Raji (cell line): Measurements from ENCODE around the gene LRRC61.

Source experiments
- POLR2A ChIP-seq: IDR thresholded peaks from 2 replicates; pipeline ENCODE4 v1.6.1; 2011; ENCODE audit warnings: low read depth, low read length, control low read depth; ENCODE audit not compliant: insufficient read depth

Gene LRRC61

DNA sequence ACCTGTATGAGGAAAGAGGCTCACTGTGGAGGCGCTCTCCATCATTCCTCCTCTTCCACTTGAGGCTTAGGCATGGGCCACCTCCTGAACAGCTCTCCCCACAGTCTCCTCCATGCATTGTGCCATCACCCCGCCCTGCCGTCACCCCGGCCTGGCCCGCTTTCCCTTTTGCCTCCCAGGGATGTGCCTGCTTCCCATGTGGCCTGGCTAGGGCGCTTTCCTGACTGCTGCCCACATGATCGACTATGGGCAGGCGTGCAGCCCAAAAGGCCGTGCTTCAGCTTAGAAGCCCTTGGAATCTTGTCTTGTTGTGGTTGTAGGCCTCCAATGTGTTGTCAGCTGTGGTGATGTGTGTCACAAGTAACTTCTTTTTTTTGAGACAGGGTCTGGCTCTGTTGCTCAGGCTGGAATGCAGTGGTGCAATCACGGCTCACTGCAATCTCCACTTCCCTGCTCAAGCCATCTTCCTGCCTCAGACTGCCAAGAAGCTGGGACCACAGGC, 2.0 kb downstream of the LRRC61 start:
- no peak for TF ChIP-seq POLR2A

DNA sequence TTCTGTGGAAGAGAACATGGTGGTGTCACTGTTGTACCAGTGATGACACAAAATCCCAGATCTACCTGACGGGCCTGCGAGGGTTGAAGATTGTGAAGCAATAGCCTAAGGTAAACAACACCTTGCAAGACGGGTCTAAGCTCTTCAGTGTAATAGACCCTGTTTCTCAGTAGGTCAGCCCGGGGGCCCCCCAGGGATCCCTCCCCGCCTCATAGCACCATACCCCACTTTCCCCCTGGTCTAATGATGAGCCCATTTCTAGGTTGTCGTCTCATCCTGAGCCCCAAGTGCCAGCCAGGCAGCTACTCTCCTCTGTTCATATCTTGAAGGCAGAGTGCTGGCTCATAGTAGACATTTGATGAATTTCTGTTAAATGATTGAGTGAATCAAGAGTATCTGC, 2.7 kb downstream of the LRRC61 start:
- TF ChIP-seq POLR2A = no peak

DNA sequence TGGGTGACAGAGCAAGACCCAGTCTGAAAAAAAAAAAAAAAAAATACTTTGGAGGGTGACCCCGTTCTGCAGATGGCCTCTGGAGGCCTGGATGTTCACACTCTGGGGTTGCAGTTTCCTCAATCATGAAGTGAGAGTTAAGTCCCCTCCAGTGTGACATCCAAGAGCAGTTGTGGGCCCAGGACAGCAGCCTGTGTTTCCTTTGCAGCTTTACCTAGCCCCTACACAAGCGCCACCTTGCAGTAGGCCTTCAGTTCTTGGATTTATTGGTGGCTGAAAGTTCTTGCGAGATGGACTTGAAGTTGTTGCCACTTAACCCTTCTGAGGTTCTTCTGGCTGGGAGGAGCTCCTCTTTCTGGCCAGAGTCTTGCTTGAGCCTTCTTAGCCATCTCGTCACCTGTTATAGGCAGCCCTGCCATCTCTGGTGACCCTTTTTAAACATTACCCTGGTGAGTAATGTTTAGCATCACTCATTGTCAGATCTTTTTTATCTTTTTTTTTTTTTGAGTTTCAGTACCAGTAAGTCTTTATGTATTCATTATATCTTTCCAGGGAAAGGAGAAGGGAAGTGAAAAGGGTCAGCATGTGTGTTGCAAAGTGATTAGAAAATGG, 3.6 kb downstream of the LRRC61 start:
- no peak for TF ChIP-seq POLR2A

DNA sequence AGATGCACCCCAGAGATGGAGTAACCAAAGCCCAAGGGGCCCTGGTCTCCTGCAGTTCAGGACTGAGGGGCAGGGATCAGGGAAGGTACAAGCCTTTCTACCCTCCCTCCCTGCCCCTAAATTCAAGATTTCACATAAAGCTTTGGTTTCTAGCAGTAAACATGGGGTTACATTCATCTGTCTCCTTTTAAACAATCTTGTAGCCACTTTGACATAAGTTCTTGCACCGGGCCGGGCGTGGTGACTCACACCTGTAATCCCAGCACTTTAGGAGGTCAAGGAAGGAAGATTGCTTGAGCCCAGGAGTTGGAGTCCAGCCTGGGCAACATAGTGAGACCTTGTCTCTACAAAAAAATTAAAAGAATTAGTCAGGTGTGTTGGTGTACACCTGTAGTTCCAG, 4.2 kb downstream of the LRRC61 start:
- TF ChIP-seq POLR2A = no peak

DNA sequence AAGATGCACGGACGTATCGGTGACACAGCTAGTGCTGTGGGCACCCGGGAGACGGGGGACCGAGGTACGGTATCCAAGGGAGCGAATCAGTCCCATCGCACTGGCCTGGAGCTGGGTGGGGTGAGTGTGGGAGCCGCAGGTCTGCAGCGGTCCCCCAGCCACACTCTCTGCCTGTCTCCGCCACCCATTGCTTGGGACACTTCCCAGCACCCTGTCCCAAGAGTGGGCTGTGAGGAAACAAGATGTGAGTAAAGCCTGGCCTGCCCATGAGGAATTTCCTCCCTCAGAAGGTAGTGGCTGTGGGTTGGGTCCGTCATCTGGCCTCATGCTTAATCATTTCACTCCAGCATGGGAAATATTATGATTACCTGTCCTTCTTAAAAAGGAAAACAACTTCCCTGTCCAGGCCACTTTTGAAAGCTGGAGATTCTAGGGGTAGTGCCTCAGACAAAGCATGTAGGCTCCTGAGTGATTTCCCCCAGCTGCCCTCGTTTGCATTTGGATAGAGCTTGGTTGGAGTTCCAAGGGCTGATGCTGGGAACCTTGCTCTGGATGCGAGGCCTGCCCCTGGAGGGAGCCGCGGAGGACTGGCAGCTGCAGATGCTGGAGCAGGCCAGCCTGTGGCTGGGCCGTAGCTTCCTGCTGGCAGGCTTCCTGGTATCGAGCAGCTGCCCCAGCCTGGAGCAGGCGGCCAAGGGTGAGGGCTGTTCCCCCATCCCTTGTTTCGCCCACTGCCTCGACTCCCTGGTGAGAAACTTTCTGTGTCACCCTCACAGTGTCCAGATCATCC, 6.4 kb downstream of the LRRC61 start:
- TF ChIP-seq POLR2A = no peak

DNA sequence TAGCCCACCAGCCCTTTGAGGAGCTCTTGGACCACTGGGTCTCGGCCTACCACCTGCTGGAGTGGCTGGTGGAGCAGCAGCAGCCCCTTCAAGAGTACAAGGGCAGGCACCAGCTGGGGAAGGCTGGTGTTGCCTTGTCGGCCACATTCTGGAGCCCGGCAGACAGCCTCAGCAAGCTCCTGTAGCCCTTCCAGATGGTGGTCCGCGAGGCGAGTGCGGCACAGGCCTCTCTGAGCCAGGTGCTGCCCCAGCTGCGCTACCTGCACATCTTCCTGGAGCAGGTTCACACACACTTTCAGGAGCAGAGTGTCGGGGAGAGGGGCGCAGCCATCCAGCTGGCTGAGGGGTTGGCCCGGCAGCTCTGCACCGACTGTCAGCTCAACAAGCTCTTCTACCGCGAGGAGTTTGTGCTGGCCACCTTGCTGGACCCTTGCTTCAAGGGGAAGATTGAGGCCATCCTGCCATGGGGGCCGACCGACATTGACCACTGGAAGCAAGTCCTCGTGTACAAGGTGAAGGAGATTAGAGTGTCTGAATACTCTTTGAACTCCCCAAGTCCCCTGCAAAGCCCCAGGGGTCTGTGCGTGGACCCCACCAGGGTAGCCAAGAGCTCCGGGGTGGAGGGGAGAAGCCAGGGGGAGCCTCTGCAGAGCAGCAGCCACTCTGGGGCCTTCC, 7.2 kb downstream of the LRRC61 start:
- TF ChIP-seq POLR2A = no peak

DNA sequence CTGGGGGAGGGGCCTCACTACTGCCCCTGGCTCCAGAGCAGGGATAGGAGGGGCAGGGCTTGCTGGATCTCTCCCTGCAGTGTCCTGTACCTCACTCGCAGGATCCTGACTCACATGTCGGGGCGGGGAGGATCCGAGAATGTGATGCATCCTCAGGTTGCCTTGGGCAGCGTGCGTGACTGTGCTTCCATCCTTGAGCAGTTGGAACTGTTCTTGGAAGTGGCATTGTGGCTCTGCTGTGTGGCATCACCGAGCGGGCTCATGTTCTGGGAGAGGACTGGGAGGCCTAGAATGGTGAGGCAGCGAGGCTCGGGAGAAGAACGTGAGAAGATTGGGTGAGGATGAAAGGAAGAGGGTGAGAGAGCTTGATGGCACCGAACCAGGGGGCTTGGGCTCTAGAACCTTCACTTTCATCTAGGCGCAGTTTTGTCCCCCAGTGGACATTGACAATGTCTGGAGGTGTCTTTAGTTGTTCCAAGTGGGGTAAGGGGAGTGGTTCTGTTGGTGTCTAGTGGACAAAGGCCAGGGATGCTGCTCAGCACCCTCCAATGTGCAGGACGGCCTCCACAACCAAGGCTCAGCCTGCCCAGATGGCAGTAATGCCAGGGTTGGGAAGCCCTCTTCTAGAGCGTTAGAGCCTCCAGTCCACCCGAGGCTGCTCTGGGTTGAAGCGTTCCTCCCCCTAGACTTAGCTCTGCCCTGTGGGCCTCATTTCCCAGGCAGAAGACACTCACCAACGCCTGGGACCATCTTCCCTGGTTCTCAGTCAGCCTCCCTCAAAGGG, 9.9 kb downstream of the LRRC61 start:
- no peak for TF ChIP-seq POLR2A

DNA sequence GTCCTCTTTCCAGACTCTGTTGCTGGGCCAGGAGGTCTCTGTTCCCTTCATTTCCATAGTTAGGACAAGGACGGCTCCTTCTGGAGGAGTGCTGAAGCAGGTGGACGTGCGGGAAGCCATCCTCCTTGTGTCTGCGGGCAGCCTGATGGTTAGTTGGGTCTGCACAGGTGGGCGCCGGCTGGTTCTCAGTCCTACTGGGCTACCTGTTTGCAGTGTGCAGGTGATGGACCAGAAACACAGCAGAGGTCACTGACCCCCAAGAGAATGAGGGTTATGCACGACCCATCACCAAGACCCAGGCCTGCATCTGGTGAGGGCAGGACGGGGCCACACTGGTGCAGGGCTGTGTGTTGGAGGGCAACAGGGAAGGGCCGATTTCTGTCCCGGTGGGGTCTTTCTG, 10.5 kb downstream of the LRRC61 start:
- no peak for TF ChIP-seq POLR2A

DNA sequence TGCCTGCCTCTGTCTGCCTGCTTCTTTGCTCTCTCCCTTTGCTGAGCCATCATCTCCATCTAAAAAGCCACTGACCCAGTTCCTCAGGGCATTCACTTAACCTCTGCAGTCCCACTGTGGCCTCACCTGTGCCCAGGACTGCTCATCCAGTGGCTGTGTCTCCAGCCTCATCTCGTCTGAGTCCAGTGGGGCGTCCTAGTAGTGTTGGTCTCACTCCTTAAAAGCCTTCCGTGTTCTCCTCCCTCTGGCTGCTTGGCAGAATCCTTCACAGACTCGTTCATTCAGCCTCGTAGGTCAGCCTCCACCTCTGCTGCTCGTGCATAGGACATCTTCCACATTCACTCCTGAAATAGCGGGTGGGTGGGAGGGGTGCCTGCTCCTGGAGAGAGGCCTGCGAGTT, 11.0 kb downstream of the LRRC61 start:
- TF ChIP-seq POLR2A = no peak

DNA sequence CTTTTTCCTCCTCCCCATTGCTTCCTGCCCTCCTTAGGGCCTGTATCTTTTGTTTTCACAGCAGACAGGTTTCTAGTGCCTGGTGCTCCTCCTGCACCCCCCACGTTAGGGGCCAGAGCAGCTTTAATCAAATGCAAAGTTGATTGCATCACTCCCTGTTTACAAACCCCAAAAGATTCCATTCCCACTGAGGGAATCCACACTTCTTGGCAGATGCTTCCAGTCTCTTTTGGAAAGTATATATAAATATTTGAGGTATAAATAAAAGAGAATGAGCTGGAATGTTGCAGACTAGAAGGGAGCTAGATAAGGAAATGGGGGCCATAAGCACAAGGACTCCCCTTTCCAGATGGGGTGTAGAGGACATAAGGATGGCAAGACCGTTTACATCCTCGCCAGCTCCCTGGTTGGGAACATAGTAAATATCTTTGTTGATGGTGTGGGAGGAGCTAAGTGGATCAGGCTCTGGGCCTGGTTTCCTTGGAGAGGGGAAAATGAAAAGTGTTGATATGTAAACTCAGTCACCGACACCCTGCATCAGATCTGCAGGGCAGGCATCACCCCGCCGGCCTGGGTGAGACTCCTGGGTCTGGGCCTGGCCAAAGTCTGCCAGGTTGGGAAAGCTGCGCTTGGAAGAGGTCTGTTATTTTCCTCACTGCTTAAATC, 12.1 kb downstream of the LRRC61 start:
- TF ChIP-seq POLR2A = no peak

DNA sequence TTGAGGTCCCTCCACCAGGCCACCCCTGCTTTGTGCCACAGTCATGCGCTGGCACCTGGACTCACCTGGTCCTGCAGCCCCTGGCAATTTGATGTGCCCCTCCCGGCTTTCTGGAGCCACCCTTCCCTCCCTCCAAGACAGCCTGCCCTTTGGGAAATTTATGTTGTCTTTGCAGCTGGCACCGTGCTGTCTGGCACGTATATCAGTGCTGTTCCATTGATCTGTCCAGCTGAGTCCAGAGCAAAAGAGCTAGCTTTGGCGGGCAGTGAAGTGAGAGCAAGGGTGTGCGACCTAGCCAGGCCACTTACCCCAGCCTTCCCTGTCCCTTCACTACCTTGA, 12.6 kb downstream of the LRRC61 start:
- TF ChIP-seq POLR2A = no peak

DNA sequence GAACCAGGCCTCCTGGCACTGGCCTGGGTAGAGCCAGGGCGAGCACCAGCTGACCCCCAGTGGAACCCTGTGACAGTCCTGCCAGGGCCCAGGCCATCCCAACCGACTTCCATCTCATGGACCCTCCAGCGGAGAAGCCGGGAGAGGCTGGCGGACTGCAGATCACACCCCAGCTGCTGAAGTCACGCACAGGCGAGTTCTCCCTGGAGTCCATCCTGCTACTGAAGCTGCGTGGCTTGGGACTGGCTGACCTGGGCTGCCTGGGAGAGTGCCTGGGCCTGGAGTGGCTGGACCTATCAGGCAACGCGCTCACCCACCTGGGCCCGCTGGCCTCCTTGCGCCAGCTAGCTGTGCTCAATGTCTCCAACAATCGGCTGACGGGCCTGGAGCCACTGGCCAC, 13.6 kb downstream of the LRRC61 start:
- TF ChIP-seq POLR2A = no peak

DNA sequence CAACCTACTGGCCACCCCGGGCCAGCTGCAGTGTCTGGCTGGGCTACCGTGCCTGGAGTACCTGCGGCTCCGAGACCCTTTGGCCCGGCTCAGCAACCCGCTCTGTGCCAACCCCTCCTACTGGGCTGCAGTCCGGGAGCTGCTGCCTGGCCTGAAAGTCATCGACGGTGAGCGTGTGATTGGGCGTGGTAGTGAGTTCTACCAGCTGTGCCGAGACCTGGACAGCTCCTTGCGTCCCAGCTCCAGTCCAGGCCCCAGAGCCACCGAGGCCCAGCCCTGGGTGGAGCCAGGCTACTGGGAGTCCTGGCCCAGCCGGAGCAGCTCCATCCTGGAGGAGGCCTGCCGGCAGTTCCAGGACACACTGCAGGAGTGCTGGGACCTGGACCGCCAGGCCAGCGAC, 14.0 kb downstream of the LRRC61 start:
- no peak for TF ChIP-seq POLR2A

DNA sequence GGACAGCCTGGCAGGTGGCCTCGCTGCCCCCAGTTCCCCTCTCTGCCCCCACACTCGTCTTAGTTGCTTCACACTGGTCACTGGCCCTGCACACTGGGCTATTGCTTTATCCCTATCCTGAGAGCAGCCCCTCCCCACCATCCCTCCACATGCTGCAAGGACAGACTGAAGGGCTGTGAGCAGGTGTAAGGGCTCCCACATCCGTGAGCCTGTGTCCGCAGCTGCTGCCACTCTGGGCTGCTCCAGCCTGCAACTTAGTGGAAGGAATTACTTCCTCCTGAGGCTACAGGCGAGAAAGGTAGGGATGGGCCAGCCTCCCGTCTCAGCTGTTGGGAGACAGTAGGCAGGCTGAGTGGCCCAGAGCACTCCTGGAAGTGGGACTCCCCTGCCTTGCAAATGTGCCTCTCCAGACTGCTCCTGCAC, 14.5 kb downstream of the LRRC61 start:
- no peak for TF ChIP-seq POLR2A
